ENCODE data around the gene NPBWR2. TPM values are rescaled to one million over a fixed set of nuclear protein-coding genes. Genes with fewer than 3 reads are reported as not detected.

NPBWR2 gene
- total RNA-seq, 4 donors from 2014 or later: not detected

GRCh38 chr20:64055396-64055892, 51.9 kb downstream of the NPBWR2 start:
- 69% methylated on average over 8 of the region's 9 CpGs; no CpG with 5 or more reads in 1 of the 2 donors for WGBS, 2 donors (ENCODE audit: low coverage in 1 of 2)
- intact Hi-C loops (cut with DNase I; ENCODE audit: low total_unique reads) (no loop called here), in situ Hi-C loops (cut with MboI; ENCODE audit: low pct_ligation_motif_present in 1 of 4, low pct_unique_long_range_greater_than_20kb in 1 of 4, low sequenced_read_pairs in 3 of 4) (no loop called here)
- Histone ChIP-seq H3K36me3 (no peaks in the 10 kb centered on the region), H3K9me3 (no peaks in the 10 kb centered on the region), H3K27ac (peak overlapping the region in 3 of 4 donors; percentile 18 to 48 (median 37)), H3K4me1 (peaks cover 0 to 5% (median 0%) of the 10 kb centered on the region in 4 donors), H3K27me3 (peaks cover 70% of the 10 kb centered on the region), H3K4me3 (no peak overlapping the region)
- no peak for TF ChIP-seq EP300 (IDR thresholded peaks at IDR 0.05; ENCODE audit: low read depth)
- no peak for TF ChIP-seq POLR2A (IDR thresholded peaks at IDR 0.05)
- no peak for TF ChIP-seq CTCF (IDR thresholded peaks at IDR 0.05)
- TF ChIP-seq POLR2AphosphoS5 (IDR thresholded peaks at IDR 0.05): no peak
- no peak for DNase-seq

GRCh38 chr20:64053841-64054661, 53.3 kb downstream of the NPBWR2 start:
- TF ChIP-seq POLR2AphosphoS5 (IDR thresholded peaks at IDR 0.05) (no peak), EP300 (IDR thresholded peaks at IDR 0.05; ENCODE audit: low read depth) (no peak), POLR2A (IDR thresholded peaks at IDR 0.05) (no peak), CTCF (IDR thresholded peaks at IDR 0.05) (no peak)
- intact Hi-C loops (cut with DNase I; ENCODE audit: low total_unique reads) (no loop called here), in situ Hi-C loops (cut with MboI; ENCODE audit: low pct_ligation_motif_present in 1 of 4, low pct_unique_long_range_greater_than_20kb in 1 of 4, low sequenced_read_pairs in 3 of 4) (no loop called here)
- Histone ChIP-seq H3K36me3 (no peaks in the 10 kb centered on the region), H3K9me3 (no peaks in the 10 kb centered on the region), H3K4me1 (peaks cover 0 to 9% (median 5%) of the 10 kb centered on the region in 4 donors), H3K27ac (peak overlapping the region; percentile 26 to 48 (median 32)), H3K4me3 (no peak overlapping the region), H3K27me3 (peaks cover 82% of the 10 kb centered on the region)
- no peak for DNase-seq
- WGBS, 2 donors (ENCODE audit: low coverage in 1 of 2): 25% methylated on average over 15 of the region's 17 CpGs; no CpG with 5 or more reads in 1 of the 2 donors

Small RNA genes lying within 50 kb of the gene (small RNA-seq; reads per million reads assigned to genes)
- gene AL355803.1 (0 reads per million in 4 donors), gene MIR6813 (0 reads per million in 4 donors)

Other genes with a start within 250 kb of the NPBWR2 start
- gene ABHD16B, start 246.1 kb downstream of the NPBWR2 start, total RNA-seq: not detected
- 10 to 100 TPM; 40.8 to 67.0 (median 62.6) TPM for gene TPD52L2, start 242.3 kb downstream of the NPBWR2 start, total RNA-seq
- gene DNAJC5, start 212.4 kb downstream of the NPBWR2 start, total RNA-seq: 10 to 100 TPM; 59.9 to 77.3 (median 71.4) TPM
- 100 to 1,000 TPM in 1 of 4 donors, 10 to 100 TPM in 3; 41.1 to 189 (median 68.5) TPM for gene UCKL1, start 151.1 kb downstream of the NPBWR2 start, total RNA-seq
- gene ZNF512B, start 137.6 kb downstream of the NPBWR2 start, total RNA-seq: 1 to 10 TPM; 1.8 to 5.2 (median 2.1) TPM
- 10 to 100 TPM in 3 of 4 donors, 1 to 10 TPM in 1; 5.9 to 86.2 (median 19.4) TPM for gene SAMD10, start 127.9 kb downstream of the NPBWR2 start, total RNA-seq
- gene PRPF6, start 126.4 kb downstream of the NPBWR2 start, total RNA-seq: 10 to 100 TPM; 29.2 to 55.7 (median 51.8) TPM
- 10 to 100 TPM in 1 of 4 donors, 1 to 10 TPM in 1, under 1 TPM in 1, not detected in 1; 0.68 to 34.8 (median 1.4) TPM for gene C20orf204, start 71.4 kb downstream of the NPBWR2 start, total RNA-seq
- 10 to 100 TPM in 1 of 4 donors, 1 to 10 TPM in 3; 1.8 to 14.2 (median 6.5) TPM for gene SOX18, start 57.9 kb downstream of the NPBWR2 start, total RNA-seq
- gene TCEA2, start 44.4 kb downstream of the NPBWR2 start, total RNA-seq: 10 to 100 TPM in 3 of 4 donors, 1 to 10 TPM in 1; 5.6 to 94.3 (median 14.8) TPM
- 10 to 100 TPM in 2 of 4 donors, 1 to 10 TPM in 1, not detected in 1; 5.5 to 37.4 (median 10.8) TPM for gene RGS19, start 28.0 kb downstream of the NPBWR2 start, total RNA-seq
- under 1 TPM in 2 of 4 donors, not detected in 2; 0.14 to 0.32 TPM for gene OPRL1, start 27.5 kb downstream of the NPBWR2 start, total RNA-seq
- gene LKAAEAR1, start 23.2 kb downstream of the NPBWR2 start, total RNA-seq: not detected
- gene MYT1, start 56.9 kb upstream of the NPBWR2 start, total RNA-seq: under 1 TPM in 2 of 4 donors, not detected in 2; 0.16 to 0.55 TPM
- 10 to 100 TPM; 17.6 to 55.3 (median 34.2) TPM for gene PCMTD2, start 148.2 kb upstream of the NPBWR2 start, total RNA-seq

Measured in transverse colon (tissue), 4 donors.